Fibroblast of villous mesenchyme (primary cell): ENCODE results near the gene CXCR1. TPM values are rescaled to one million over a fixed set of nuclear protein-coding genes. Genes with fewer than 3 reads are reported as not detected.
"Not testable (repeated sequence)": the region's sequence is repeated elsewhere in the genome, so short reads cannot be mapped to it uniquely, and the experiment has no call there.

Source experiments
- DNase-seq: peaks from one replicate; pipeline ENCODE4 v3.0.0-alpha.2; 2010; ENCODE audit warnings: low read depth
- H3K4me3 ChIP-seq: 2 replicates; pipeline ENCODE4 v1.5.1; 2011; ENCODE audit warnings: low read depth, mild to moderate bottlenecking, low read length
- CTCF ChIP-seq: IDR thresholded peaks from 2 replicates; pipeline ENCODE4 v1.5.1; 2012; ENCODE audit warnings: low read depth, mild to moderate bottlenecking, low read length; ENCODE audit not compliant: insufficient read depth
- total RNA-seq: library from RNA; depleted of rRNA; stranded (reverse); fragments of >200 nt; gene quantifications from 2 replicates; pipeline ENCODE4 v1.2.3, GENCODE V29; 2012

Gene CXCR1
- total RNA-seq, 1 donor: not detected

GRCh38 chr2:218129458-218130135 is 37.2 kb downstream of the CXCR1 start:
- no peak for DNase-seq
- TF ChIP-seq CTCF: no peak
- no peak overlapping the region for H3K4me3 ChIP-seq

DNA sequence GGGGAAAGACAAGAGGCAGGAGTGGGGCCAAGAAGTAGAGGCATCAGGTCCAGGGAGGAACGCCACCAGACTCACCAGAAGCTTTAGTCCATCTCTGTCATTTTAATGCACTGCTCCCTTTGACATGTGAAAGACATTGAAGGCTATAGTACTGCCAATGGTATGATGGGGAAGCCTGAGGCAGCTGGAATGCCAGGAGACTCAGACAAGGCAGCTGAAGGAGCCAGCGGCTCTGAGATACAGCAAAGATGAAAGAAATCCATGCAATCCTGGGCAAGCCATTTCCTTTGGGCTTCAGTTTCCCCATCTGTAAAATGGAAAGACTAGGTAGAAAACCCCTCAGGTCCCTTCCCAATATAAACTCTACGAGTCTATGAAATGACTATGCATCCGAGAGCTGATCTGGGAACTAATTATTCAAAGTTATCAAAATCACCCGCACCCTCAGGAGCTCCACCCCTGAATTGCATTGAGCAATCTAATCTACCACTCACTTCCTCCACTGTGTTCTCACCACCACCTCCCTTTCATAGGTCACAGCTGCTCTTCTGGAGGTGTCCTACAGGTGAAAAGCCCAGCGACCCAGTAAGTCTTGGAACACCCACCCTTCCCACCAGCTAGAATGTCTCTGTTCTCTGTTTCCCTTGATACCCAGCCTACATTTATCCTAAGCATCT is 37.8 kb downstream of the CXCR1 start:
- DNase-seq: no peak
- H3K4me3 ChIP-seq: no peak overlapping the region
- no peak for TF ChIP-seq CTCF

GRCh38 chr2:218127929-218128455 is 38.8 kb downstream of the CXCR1 start:
- TF ChIP-seq CTCF: no peak
- DNase-seq: no peak

GRCh38 chr2:218125626-218126080 is 41.1 kb downstream of the CXCR1 start, which contains the start of gene CXCR2:
TSS of gene CXCR2 (plus strand) at chr2:218126028. CDS start at chr2:218134802, 8,774 bp downstream.
- TF ChIP-seq CTCF: no peak
- no peak for DNase-seq

More at GRCh38 chr2:218127929-218128455, 38.8 kb downstream of the CXCR1 start:
- H3K4me3 ChIP-seq: no peak overlapping the region

DNA sequence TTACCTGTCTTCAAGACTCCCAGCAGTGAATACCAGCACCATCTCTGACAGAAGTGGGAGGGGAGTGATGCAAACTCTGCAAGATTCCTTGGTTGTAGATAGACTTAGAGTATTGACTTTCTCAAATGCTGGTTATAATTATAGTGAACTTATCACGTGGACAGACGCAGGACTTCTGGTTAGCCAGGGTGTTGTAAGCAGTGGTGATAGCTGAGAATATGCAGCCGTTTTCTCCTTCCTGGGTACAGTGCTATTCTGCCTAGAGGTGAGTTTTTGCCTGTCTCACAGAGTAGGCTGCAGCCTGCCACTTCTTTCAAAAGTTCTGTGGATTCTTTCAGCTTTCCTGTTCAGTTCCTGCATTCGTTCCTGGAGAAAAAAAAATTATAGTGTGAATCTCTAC is 41.7 kb downstream of the CXCR1 start:
- DNase-seq: peak; percentile 18
- TF ChIP-seq CTCF: no peak
- no peak overlapping the region for H3K4me3 ChIP-seq

More at GRCh38 chr2:218125626-218126080, 41.1 kb downstream of the CXCR1 start, which contains the start of gene CXCR2:
- H3K4me3 ChIP-seq: no peak within 1 kb of the TSS

- H3K4me3 ChIP-seq: no peak overlapping the region
- TF ChIP-seq CTCF: no peak
- no peak for DNase-seq
Observed at GRCh38 chr2:218123986-218124385, 42.8 kb downstream of the CXCR1 start.

DNA sequence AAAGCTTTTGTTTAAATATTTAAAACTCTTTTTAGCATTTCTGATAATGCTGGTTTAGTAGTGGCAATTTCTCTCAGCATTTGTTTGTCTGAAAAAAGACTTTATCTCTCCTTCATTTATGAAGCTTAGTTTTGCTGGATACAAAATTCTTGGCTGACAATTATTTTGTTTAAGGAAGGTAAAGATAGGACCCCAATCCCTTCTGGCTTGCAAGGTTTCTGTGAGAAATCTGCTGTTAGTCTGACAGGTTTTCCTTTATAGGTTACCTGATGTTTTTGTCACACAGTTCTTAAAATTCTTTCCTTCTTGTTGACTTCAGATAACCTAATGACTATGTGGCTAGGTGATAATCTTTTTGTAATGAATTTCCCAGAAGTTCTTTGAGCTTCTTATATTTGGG is 44.5 kb downstream of the CXCR1 start:
- not testable (repeated sequence) for H3K4me3 ChIP-seq, DNase-seq

DNA sequence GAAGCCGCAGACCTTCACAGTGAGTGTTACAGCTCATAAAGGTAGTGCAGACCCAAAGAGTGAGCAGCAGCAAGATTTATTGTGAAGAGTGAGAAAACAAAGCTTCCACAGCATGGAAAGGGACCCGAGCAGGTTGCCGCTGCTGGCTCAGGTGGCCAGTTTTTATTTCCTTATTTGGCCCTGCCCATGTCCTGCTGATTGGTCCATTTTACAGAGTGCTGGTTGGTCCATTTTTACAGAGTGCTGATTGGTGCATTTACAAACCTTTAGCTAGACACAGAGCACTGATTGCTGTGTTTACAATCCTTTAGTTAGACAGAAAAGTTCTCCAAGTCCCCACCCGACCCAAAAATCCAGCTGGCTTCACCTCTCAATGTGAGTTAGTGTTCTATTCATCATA is 45.0 kb downstream of the CXCR1 start:
- H3K4me3 ChIP-seq, DNase-seq: not testable (repeated sequence)
